Osteoblast (primary cell): ENCODE measurements around the gene NCAM1. TPM values are rescaled to one million over a fixed set of nuclear protein-coding genes. Genes with fewer than 3 reads are reported as not detected.

Experiments used
- DNase-seq: peaks from one replicate; pipeline ENCODE4 v3.0.0; 2011; ENCODE audit warnings: low spot score, mixed read lengths; ENCODE audit not compliant: insufficient read length; ENCODE audit errors: missing footprints
- H2AFZ ChIP-seq: 2 replicates; pipeline ENCODE4 v1.6.0; 2011; ENCODE audit warnings: mild to moderate bottlenecking, low read length
- H3K27ac ChIP-seq: 2 replicates; pipeline ENCODE4 v1.5.1; 2011; ENCODE audit warnings: mild to moderate bottlenecking, low read depth, low read length, moderate library complexity
- H3K27me3 ChIP-seq: 2 replicates; pipeline ENCODE4 v1.6.0; 2012; ENCODE audit warnings: mild to moderate bottlenecking, control low read depth, inconsistent platforms, low read length, moderate library complexity; ENCODE audit not compliant: insufficient read depth
- H3K36me3 ChIP-seq: 2 replicates; pipeline ENCODE4 v1.5.1; 2011; ENCODE audit warnings: mild to moderate bottlenecking, low read length, control low read depth, moderate library complexity; ENCODE audit not compliant: insufficient read depth
- H3K4me1 ChIP-seq: 2 replicates; pipeline ENCODE4 v1.5.1; 2011; ENCODE audit warnings: mild to moderate bottlenecking, low read length, control low read depth, moderate library complexity; ENCODE audit not compliant: insufficient read depth
- H3K4me2 ChIP-seq: 2 replicates; pipeline ENCODE4 v1.6.0; 2011; ENCODE audit warnings: mild to moderate bottlenecking, low read length; ENCODE audit not compliant: insufficient read depth
- H3K4me3 ChIP-seq: fragments of 200-600 bp; sonication (generic); 3 replicates; pipeline ENCODE4 v1.5.1; 2012; ENCODE audit warnings: mild to moderate bottlenecking, low read length, inconsistent platforms; ENCODE audit not compliant: insufficient read depth
- H3K79me2 ChIP-seq: 2 replicates; pipeline ENCODE4 v1.6.0; 2012; ENCODE audit warnings: mild to moderate bottlenecking, low read length, control low read depth, inconsistent platforms; ENCODE audit not compliant: insufficient read depth
- H3K9me3 ChIP-seq: 2 replicates; pipeline ENCODE4 v1.5.1; 2011; ENCODE audit warnings: low read depth, low read length, control low read depth
- H4K20me1 ChIP-seq: 2 replicates; pipeline ENCODE4 v1.6.0; 2012; ENCODE audit warnings: mild to moderate bottlenecking, low read length, control low read depth; ENCODE audit not compliant: insufficient read depth
- total RNA-seq: library from RNA; depleted of rRNA; stranded (reverse); fragments of >200 nt; gene quantifications from 2 replicates; pipeline ENCODE4 v1.2.3, GENCODE V29; 2012
- TF ChIP-seq, protein P1 (sequence below): IDR thresholded peaks from 2 replicates; pipeline ENCODE4 v1.5.1; 2011; ENCODE audit warnings: mild to moderate bottlenecking, low read depth, low read length, moderate library complexity; ENCODE audit errors: extremely low read depth

The NCAM1 gene
- total RNA-seq, 1 donor = 2.2 TPM

DNA sequence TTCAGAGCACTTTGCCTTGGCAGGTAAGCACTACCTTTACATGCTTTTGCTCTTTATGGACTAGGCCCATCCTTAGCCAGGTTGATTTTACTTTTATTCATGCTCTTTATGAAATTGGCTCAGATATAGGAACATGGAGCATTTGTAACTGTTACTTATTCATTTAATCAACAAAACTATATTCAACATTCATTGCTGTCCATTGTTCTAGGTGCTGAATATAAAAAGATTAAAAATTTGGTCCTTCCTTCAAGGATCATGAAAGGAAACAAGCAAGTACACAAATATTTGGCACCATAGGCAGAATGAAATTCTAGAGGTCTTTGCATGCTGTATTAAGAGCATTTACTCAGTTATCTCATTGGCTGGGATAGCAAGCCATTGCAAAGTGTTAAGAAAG, 191.3 kb downstream of the NCAM1 start:
- Histone ChIP-seq H2AFZ (no peak overlapping the region), H3K4me2 (no peak overlapping the region), H3K9me3 (no peaks in the 10 kb centered on the region), H3K4me1 (no peaks in the 10 kb centered on the region), H3K4me3 (no peak overlapping the region), H4K20me1 (no peaks in the 10 kb centered on the region), H3K27me3 (peaks cover 13% of the 10 kb centered on the region), H3K79me2 (no peaks in the 10 kb centered on the region), H3K27ac (no peak overlapping the region), H3K36me3 (no peaks in the 10 kb centered on the region)
- no peak for DNase-seq
- TF ChIP-seq, protein P1, sequence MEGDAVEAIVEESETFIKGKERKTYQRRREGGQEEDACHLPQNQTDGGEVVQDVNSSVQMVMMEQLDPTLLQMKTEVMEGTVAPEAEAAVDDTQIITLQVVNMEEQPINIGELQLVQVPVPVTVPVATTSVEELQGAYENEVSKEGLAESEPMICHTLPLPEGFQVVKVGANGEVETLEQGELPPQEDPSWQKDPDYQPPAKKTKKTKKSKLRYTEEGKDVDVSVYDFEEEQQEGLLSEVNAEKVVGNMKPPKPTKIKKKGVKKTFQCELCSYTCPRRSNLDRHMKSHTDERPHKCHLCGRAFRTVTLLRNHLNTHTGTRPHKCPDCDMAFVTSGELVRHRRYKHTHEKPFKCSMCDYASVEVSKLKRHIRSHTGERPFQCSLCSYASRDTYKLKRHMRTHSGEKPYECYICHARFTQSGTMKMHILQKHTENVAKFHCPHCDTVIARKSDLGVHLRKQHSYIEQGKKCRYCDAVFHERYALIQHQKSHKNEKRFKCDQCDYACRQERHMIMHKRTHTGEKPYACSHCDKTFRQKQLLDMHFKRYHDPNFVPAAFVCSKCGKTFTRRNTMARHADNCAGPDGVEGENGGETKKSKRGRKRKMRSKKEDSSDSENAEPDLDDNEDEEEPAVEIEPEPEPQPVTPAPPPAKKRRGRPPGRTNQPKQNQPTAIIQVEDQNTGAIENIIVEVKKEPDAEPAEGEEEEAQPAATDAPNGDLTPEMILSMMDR = no peak

DNA sequence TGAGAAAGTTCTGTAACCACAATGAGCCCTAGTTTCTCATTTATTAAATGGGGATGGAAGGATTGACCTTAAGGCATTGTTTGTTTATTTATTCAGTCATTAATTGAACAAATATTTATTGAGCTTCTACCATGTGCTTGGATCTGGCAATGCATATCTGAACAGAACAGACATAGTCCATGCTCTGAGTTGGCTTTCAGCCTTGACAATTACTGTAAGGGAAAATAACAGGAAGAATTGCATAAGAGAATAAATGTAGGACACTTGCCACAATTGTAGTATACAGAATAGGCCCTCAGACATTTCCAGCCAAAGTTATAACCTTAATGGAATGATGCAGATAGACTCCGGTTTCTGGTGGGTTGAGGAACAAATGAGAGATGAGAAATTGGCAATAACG, 192.6 kb downstream of the NCAM1 start:
- no peak overlapping the region for H3K27ac ChIP-seq
- no peaks in the 10 kb centered on the region for H3K4me1 ChIP-seq
- H2AFZ ChIP-seq = no peak overlapping the region
- no peak for DNase-seq
- H3K36me3 ChIP-seq = no peaks in the 10 kb centered on the region
- H3K9me3 ChIP-seq = no peaks in the 10 kb centered on the region
- H4K20me1 ChIP-seq = no peaks in the 10 kb centered on the region
- H3K27me3 ChIP-seq = peaks cover 13% of the 10 kb centered on the region
- TF ChIP-seq, protein P1 = no peak
- H3K4me3 ChIP-seq = no peak overlapping the region
- no peak overlapping the region for H3K4me2 ChIP-seq
- no peaks in the 10 kb centered on the region for H3K79me2 ChIP-seq

DNA sequence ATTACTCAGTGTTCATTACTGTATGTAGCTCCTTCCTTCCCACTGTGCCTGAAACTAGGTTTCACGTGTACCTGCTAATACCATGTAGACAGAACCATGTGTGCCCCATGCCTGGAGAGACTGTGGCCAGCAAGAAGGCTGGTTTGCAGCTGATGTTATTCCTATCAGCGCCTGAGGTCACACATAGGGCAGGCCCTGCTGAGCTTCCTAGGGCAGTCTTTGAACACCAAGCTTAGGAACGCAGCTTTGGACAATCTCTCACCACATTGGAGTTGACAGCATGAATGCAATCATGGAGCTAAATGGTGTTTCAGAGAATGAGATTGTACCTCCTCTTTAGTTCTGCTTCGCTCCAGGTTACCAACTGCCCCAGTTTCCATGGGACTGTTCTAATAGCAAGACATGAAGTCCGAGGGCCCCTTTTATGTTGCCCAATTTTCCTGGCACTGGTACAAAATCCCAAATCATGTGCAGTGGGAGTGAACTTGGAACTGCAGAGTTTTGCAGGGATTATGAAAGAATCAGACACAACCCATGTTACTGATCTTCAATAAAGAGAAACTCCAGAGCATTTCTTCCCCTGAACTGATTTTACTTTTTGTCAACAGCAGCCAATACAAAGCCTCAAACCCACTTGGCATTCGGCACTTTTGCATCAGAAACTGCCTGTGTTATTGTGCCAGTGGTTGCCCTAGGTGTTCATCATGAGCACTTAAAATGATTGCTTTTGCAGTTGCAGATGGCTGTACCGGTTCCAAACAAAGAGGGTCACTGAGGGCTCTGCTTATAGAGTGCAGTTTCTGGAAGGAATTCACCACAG, 199.0 kb downstream of the NCAM1 start:
- Histone ChIP-seq H3K4me2 (no peak overlapping the region), H3K79me2 (no peaks in the 10 kb centered on the region), H3K36me3 (no peaks in the 10 kb centered on the region), H2AFZ (no peak overlapping the region), H3K4me1 (peaks cover 6% of the 10 kb centered on the region), H3K4me3 (no peak overlapping the region), H3K9me3 (no peaks in the 10 kb centered on the region), H4K20me1 (no peaks in the 10 kb centered on the region), H3K27me3 (peaks cover 29% of the 10 kb centered on the region), H3K27ac (no peak overlapping the region)
- no peak for DNase-seq
- TF ChIP-seq, protein P1 = no peak

DNA sequence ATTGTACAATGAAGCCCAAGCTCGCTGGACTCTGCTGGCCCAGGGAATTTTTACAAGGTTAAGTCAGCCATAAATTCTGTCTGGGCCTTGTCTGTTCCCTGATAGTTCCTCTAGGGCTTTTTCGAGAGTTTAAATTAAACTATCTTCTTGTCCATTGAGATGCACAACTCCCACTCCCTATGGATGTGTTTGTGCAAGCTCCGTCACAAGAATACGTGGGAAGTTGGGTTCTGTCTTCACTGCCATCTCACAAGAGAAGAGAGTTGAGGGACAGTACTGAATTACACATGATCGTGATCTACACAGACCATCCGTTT, 199.5 kb downstream of the NCAM1 start:
- H3K4me1 ChIP-seq = peaks cover 6% of the 10 kb centered on the region
- H3K4me3 ChIP-seq = no peak overlapping the region
- H3K27ac ChIP-seq = no peak overlapping the region
- H2AFZ ChIP-seq = no peak overlapping the region
- TF ChIP-seq, protein P1 = no peak
- no peaks in the 10 kb centered on the region for H3K79me2 ChIP-seq
- DNase-seq = no peak
- H4K20me1 ChIP-seq = no peaks in the 10 kb centered on the region
- no peaks in the 10 kb centered on the region for H3K36me3 ChIP-seq
- H3K9me3 ChIP-seq = no peaks in the 10 kb centered on the region
- H3K4me2 ChIP-seq = no peak overlapping the region
- H3K27me3 ChIP-seq = peaks cover 29% of the 10 kb centered on the region
